ENCODE measurements around the gene ABTB2. TPM values are rescaled to one million over a fixed set of nuclear protein-coding genes. Genes with fewer than 3 reads are reported as not detected.

ABTB2 gene
- total and polyA plus RNA-seq, 2 of the 8 experiments (the other 6 are each of a cell fraction or from before 2014, with no cell fraction given) = 7.7 to 10.2 TPM

DNA sequence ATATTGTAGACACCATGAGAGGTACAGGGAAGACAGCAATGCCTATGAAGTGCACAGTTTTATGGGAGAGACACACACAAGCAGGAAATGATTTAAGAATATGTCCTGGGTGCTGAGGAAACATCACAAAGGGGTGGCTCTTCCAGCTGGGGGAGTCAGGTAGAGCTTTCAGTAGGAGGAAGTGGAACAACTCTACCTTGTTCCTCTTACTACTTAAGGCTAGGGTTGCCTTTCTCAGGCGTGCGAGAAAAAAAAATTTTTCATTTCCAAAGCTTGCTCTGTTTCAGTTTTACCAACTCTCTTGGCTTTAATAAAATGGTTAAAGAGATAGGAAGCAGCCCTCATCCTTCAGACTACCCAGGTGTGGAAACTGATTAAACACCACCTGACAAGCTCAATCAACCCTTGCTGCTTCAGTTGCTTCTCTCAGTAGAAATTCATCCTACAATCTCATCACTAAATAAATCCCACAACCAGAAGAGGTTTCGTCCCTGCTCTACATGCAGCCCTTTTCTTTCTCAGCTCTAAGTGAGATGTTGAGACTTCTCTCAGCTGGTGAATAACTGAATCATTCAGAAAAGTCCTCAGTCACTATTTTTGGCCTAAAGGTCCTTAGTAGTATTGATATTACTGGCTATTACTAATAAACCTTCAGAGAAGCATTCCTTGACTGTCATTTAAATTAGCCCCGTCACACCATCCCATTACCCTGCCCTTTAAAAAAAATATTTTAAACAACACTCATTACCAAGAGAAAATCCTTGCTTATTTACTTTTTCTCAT, 5.9 kb downstream of the ABTB2 start (continued):
- no peak for TF ChIP-seq NRF1 (IDR thresholded peaks at IDR 0.05; ENCODE audit: low read depth, low read length)
- no peak for TF ChIP-seq YY1 (IDR thresholded peaks at IDR 0.05; ENCODE audit: low read depth, low read length)
- TF ChIP-seq KDM5A (IDR thresholded peaks at IDR 0.05; ENCODE audit: low read length) = no peak
- TF ChIP-seq CTBP2 (IDR thresholded peaks at IDR 0.05; ENCODE audit: borderline replicate concordance, insufficient read depth, insufficient read length, low read length) = no peak
- TF ChIP-seq SRF (IDR thresholded peaks at IDR 0.05; ENCODE audit: low read depth, low read length) = no peak
- TF ChIP-seq NANOG (IDR thresholded peaks at IDR 0.05; ENCODE audit: insufficient read depth, low read depth, low read length, poor library complexity, severe bottlenecking) = no peak
- no peak for TF ChIP-seq SIRT6 (IDR thresholded peaks at IDR 0.05; ENCODE audit: low read length)
- TF ChIP-seq, protein P1, sequence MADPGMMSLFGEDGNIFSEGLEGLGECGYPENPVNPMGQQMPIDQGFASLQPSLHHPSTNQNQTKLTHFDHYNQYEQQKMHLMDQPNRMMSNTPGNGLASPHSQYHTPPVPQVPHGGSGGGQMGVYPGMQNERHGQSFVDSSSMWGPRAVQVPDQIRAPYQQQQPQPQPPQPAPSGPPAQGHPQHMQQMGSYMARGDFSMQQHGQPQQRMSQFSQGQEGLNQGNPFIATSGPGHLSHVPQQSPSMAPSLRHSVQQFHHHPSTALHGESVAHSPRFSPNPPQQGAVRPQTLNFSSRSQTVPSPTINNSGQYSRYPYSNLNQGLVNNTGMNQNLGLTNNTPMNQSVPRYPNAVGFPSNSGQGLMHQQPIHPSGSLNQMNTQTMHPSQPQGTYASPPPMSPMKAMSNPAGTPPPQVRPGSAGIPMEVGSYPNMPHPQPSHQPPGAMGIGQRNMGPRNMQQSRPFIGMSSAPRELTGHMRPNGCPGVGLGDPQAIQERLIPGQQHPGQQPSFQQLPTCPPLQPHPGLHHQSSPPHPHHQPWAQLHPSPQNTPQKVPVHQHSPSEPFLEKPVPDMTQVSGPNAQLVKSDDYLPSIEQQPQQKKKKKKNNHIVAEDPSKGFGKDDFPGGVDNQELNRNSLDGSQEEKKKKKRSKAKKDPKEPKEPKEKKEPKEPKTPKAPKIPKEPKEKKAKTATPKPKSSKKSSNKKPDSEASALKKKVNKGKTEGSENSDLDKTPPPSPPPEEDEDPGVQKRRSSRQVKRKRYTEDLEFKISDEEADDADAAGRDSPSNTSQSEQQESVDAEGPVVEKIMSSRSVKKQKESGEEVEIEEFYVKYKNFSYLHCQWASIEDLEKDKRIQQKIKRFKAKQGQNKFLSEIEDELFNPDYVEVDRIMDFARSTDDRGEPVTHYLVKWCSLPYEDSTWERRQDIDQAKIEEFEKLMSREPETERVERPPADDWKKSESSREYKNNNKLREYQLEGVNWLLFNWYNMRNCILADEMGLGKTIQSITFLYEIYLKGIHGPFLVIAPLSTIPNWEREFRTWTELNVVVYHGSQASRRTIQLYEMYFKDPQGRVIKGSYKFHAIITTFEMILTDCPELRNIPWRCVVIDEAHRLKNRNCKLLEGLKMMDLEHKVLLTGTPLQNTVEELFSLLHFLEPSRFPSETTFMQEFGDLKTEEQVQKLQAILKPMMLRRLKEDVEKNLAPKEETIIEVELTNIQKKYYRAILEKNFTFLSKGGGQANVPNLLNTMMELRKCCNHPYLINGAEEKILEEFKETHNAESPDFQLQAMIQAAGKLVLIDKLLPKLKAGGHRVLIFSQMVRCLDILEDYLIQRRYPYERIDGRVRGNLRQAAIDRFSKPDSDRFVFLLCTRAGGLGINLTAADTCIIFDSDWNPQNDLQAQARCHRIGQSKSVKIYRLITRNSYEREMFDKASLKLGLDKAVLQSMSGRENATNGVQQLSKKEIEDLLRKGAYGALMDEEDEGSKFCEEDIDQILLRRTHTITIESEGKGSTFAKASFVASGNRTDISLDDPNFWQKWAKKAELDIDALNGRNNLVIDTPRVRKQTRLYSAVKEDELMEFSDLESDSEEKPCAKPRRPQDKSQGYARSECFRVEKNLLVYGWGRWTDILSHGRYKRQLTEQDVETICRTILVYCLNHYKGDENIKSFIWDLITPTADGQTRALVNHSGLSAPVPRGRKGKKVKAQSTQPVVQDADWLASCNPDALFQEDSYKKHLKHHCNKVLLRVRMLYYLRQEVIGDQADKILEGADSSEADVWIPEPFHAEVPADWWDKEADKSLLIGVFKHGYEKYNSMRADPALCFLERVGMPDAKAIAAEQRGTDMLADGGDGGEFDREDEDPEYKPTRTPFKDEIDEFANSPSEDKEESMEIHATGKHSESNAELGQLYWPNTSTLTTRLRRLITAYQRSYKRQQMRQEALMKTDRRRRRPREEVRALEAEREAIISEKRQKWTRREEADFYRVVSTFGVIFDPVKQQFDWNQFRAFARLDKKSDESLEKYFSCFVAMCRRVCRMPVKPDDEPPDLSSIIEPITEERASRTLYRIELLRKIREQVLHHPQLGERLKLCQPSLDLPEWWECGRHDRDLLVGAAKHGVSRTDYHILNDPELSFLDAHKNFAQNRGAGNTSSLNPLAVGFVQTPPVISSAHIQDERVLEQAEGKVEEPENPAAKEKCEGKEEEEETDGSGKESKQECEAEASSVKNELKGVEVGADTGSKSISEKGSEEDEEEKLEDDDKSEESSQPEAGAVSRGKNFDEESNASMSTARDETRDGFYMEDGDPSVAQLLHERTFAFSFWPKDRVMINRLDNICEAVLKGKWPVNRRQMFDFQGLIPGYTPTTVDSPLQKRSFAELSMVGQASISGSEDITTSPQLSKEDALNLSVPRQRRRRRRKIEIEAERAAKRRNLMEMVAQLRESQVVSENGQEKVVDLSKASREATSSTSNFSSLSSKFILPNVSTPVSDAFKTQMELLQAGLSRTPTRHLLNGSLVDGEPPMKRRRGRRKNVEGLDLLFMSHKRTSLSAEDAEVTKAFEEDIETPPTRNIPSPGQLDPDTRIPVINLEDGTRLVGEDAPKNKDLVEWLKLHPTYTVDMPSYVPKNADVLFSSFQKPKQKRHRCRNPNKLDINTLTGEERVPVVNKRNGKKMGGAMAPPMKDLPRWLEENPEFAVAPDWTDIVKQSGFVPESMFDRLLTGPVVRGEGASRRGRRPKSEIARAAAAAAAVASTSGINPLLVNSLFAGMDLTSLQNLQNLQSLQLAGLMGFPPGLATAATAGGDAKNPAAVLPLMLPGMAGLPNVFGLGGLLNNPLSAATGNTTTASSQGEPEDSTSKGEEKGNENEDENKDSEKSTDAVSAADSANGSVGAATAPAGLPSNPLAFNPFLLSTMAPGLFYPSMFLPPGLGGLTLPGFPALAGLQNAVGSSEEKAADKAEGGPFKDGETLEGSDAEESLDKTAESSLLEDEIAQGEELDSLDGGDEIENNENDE (IDR thresholded peaks at IDR 0.05; ENCODE audit: insufficient replicate concordance, low read length) = no peak
